ENCODE measurements around the gene RPP25. TPM values are rescaled to one million over a fixed set of nuclear protein-coding genes. Genes with fewer than 3 reads are reported as not detected.

Gene RPP25
- total and polyA plus RNA-seq, 7 donors: 3.7 to 24.0 (median 4.8) TPM

- WGBS, 2 donors: 96 to 97% methylated on average over 4 of the region's 4 CpGs
- Histone ChIP-seq H3K36me3 (peaks cover 0 to 39% (median 12%) of the 10 kb centered on the region in 4 donors), H3K9me3 (no peaks in the 10 kb centered on the region), H3K4me3 (no peak overlapping the region), H3K27me3 (no peaks in the 10 kb centered on the region), H3K27ac (no peak overlapping the region), H3K4me1 (peaks cover 0 to 27% (median 19%) of the 10 kb centered on the region in 4 donors)
- TF ChIP-seq CTCF (IDR thresholded peaks at IDR 0.05): no peak
- no peak for TF ChIP-seq POLR2A (IDR thresholded peaks at IDR 0.05)
- no peak for TF ChIP-seq EP300 (IDR thresholded peaks at IDR 0.05)
- no peak for TF ChIP-seq POLR2AphosphoS5 (IDR thresholded peaks at IDR 0.05)
- intact Hi-C loops (cut with DNase I): loop anchor here (5.0 kb wide), 1 partner anchor 36 kb away; the partner anchor contains the start of gene SCAMP2
- DNase-seq: peak; percentile 44
Measured at GRCh38 chr15:74908635-74909034, 47.9 kb downstream of the RPP25 start.

GRCh38 chr15:74907163-74907870 is 49.3 kb downstream of the RPP25 start:
- intact Hi-C loops (cut with DNase I): loop anchor here (5.0 kb wide), 1 partner anchor 35 kb away; the partner anchor contains the start of gene SCAMP2
- Histone ChIP-seq H3K27ac (peak overlapping the region; percentile 91 to 97 (median 96)), H3K36me3 (peaks cover 5 to 39% (median 10%) of the 10 kb centered on the region in 4 donors), H3K4me3 (peak overlapping the region; percentile 77 to 90 (median 86)), H3K9me3 (no peaks in the 10 kb centered on the region), H3K27me3 (no peaks in the 10 kb centered on the region), H3K4me1 (peaks cover 0 to 27% (median 19%) of the 10 kb centered on the region in 4 donors)
- TF ChIP-seq POLR2A (IDR thresholded peaks at IDR 0.05): no peak
- no peak for TF ChIP-seq CTCF (IDR thresholded peaks at IDR 0.05)
- no peak for TF ChIP-seq POLR2AphosphoS5 (IDR thresholded peaks at IDR 0.05)
- TF ChIP-seq EP300 (IDR thresholded peaks at IDR 0.05): no peak
- no peak for DNase-seq
- 38 to 53% methylated on average over 8 of the region's 8 CpGs for WGBS, 2 donors

GRCh38 chr15:74906450-74907162 is 50.0 kb downstream of the RPP25 start, which contains the start of gene FAM219B:
FAM219B (minus strand) TSS chr15:74906851; CDS start chr15:74906800, 51 bp downstream.
- DNase-seq: peak; percentile 98
- H3K4me3 ChIP-seq: peak within 1 kb of the TSS; percentile 77 to 90 (median 86)
- H3K4me1 ChIP-seq: peaks cover 0 to 29% (median 24%) of the 10 kb centered on the region in 4 donors
- no peaks in the 10 kb centered on the region for H3K9me3 ChIP-seq
- 0% methylated on average over 74 of the region's 74 CpGs for WGBS, 2 donors
- peak within 1 kb of the TSS; percentile 91 to 97 (median 96) for H3K27ac ChIP-seq
- H3K36me3 ChIP-seq: peaks cover 7 to 39% (median 12%) of the 10 kb centered on the region in 4 donors
- peak; percentile 51 to 64 for TF ChIP-seq POLR2A (IDR thresholded peaks at IDR 0.05)
- peak; percentile 85 to 93 (median 90) for TF ChIP-seq POLR2AphosphoS5 (IDR thresholded peaks at IDR 0.05)
- no peak for TF ChIP-seq EP300 (IDR thresholded peaks at IDR 0.05)
- no peak for TF ChIP-seq CTCF (IDR thresholded peaks at IDR 0.05)
- intact Hi-C loops (cut with DNase I): loop anchor here (1.0 to 5.0 kb wide), 2 partner anchors 32 to 34 kb away; partner anchors contain the start of genes COX5A and SCAMP2
- H3K27me3 ChIP-seq: no peaks in the 10 kb centered on the region

- peak overlapping the region; percentile 91 to 97 (median 96) for H3K27ac ChIP-seq
- peaks cover 8 to 36% (median 13%) of the 10 kb centered on the region in 4 donors for H3K36me3 ChIP-seq
- H3K27me3 ChIP-seq: no peaks in the 10 kb centered on the region
- TF ChIP-seq EP300 (IDR thresholded peaks at IDR 0.05) (no peak), POLR2AphosphoS5 (IDR thresholded peaks at IDR 0.05) (no peak), CTCF (IDR thresholded peaks at IDR 0.05) (no peak), POLR2A (IDR thresholded peaks at IDR 0.05) (no peak)
- peak overlapping the region; percentile 77 to 90 (median 86) for H3K4me3 ChIP-seq
- intact Hi-C loops (cut with DNase I): loop anchor here (1.0 to 5.0 kb wide), 2 partner anchors 32 to 34 kb away; partner anchors contain the start of genes COX5A and SCAMP2
- no peaks in the 10 kb centered on the region for H3K9me3 ChIP-seq
- H3K4me1 ChIP-seq: peaks cover 0 to 33% (median 28%) of the 10 kb centered on the region in 4 donors
- peak; percentile 71 for DNase-seq
- WGBS, 2 donors: 0 to 1% methylated on average over 20 of the region's 20 CpGs
Measured at GRCh38 chr15:74906067-74906449, 50.5 kb downstream of the RPP25 start.

Small RNA genes lying within 50 kb of the gene (small RNA-seq; reads per million reads assigned to genes)
- gene RF00019: 0 reads per million in 3 donors

Other genes with a start within 250 kb of the RPP25 start
- 1 to 10 TPM in 1 of 4 donors, under 1 TPM in 2, not detected in 1; 0.36 to 4.7 (median 0.49) TPM for gene CYP1A1, start 231.2 kb downstream of the RPP25 start, total RNA-seq
- gene CYP1A1, start 231.2 kb downstream of the RPP25 start, polyA plus RNA-seq: under 1 TPM in 2 of 3 donors, not detected in 1; 0.09 to 0.92 TPM
- gene CYP1A2, start 207.9 kb downstream of the RPP25 start, total RNA-seq: not detected
- gene CYP1A2, start 207.9 kb downstream of the RPP25 start, polyA plus RNA-seq: not detected
- 10 to 100 TPM in 3 of 4 donors, 1 to 10 TPM in 1; 9.7 to 22.4 (median 14.2) TPM for gene CSK, start 174.7 kb downstream of the RPP25 start, total RNA-seq
- 100 to 1,000 TPM in 1 of 3 donors, 10 to 100 TPM in 2; 40.8 to 125 (median 55.0) TPM for gene CSK, start 174.7 kb downstream of the RPP25 start, polyA plus RNA-seq
- gene LMAN1L, start 143.9 kb downstream of the RPP25 start, total RNA-seq: 1 to 10 TPM in 1 of 4 donors, not detected in 3; 1.8 TPM
- gene LMAN1L, start 143.9 kb downstream of the RPP25 start, polyA plus RNA-seq: under 1 TPM in 1 of 3 donors, not detected in 2; 0.64 TPM
- under 1 TPM in 1 of 4 donors, not detected in 3; 0.41 TPM for gene CPLX3, start 130.1 kb downstream of the RPP25 start, total RNA-seq
- gene CPLX3, start 130.1 kb downstream of the RPP25 start, polyA plus RNA-seq: under 1 TPM in 1 of 3 donors, not detected in 2; 0.28 TPM
- 10 to 100 TPM; 21.1 to 46.8 (median 30.6) TPM for gene ULK3, start 113.6 kb downstream of the RPP25 start, total RNA-seq
- 10 to 100 TPM; 46.9 to 48.6 (median 48.4) TPM for gene ULK3, start 113.6 kb downstream of the RPP25 start, polyA plus RNA-seq
- 10 to 100 TPM; 27.8 to 37.8 (median 36.2) TPM for gene SCAMP2, start 83.4 kb downstream of the RPP25 start, total RNA-seq
- 100 to 1,000 TPM in 1 of 3 donors, 10 to 100 TPM in 2; 28.7 to 131 (median 33.0) TPM for gene SCAMP2, start 83.4 kb downstream of the RPP25 start, polyA plus RNA-seq
- gene MPI, start 66.7 kb downstream of the RPP25 start, total RNA-seq: 10 to 100 TPM; 34.9 to 52.0 (median 45.5) TPM
- 10 to 100 TPM; 45.6 to 87.4 (median 56.5) TPM for gene MPI, start 66.7 kb downstream of the RPP25 start, polyA plus RNA-seq
- 10 to 100 TPM; 50.5 to 65.0 (median 57.2) TPM for gene FAM219B, start 49.9 kb downstream of the RPP25 start, total RNA-seq
- 10 to 100 TPM; 16.6 to 38.4 (median 30.1) TPM for gene FAM219B, start 49.9 kb downstream of the RPP25 start, polyA plus RNA-seq
- gene COX5A, start 18.7 kb downstream of the RPP25 start, total RNA-seq: 100 to 1,000 TPM in 1 of 4 donors, 10 to 100 TPM in 3; 73.7 to 124 (median 81.6) TPM
- gene COX5A, start 18.7 kb downstream of the RPP25 start, polyA plus RNA-seq: 1,000 to 10,000 TPM in 1 of 3 donors, 100 to 1,000 TPM in 2; 783 to 1,227 (median 854) TPM
- gene SCAMP5, start 38.8 kb upstream of the RPP25 start, total RNA-seq: 1 to 10 TPM; 1.3 to 4.6 (median 2.9) TPM
- 10 to 100 TPM in 2 of 3 donors, 1 to 10 TPM in 1; 2.4 to 26.5 (median 18.3) TPM for gene SCAMP5, start 38.8 kb upstream of the RPP25 start, polyA plus RNA-seq
- 10 to 100 TPM in 2 of 4 donors, 1 to 10 TPM in 2; 7.9 to 18.9 (median 12.0) TPM for gene PPCDC, start 66.8 kb upstream of the RPP25 start, total RNA-seq
- 10 to 100 TPM; 16.2 to 37.0 (median 31.2) TPM for gene PPCDC, start 66.8 kb upstream of the RPP25 start, polyA plus RNA-seq
- gene C15orf39, start 245.1 kb upstream of the RPP25 start, total RNA-seq: 10 to 100 TPM in 2 of 4 donors, 1 to 10 TPM in 2; 4.9 to 20.2 (median 12.0) TPM
- 10 to 100 TPM in 1 of 3 donors, 1 to 10 TPM in 2; 7.8 to 17.2 (median 9.5) TPM for gene C15orf39, start 245.1 kb upstream of the RPP25 start, polyA plus RNA-seq